Neutrophil (primary cell): Measurements from ENCODE around the gene NENF.
"Not testable (repeated sequence)": the region's sequence is repeated elsewhere in the genome, so short reads cannot be mapped to it uniquely, and the experiment has no call there.

Experiments used
- H3K27ac ChIP-seq: fragments of 200-600 bp; sonication (generic); 2 replicates; pipeline ENCODE4 v1.5.1; 2016; ENCODE audit warnings: mild to moderate bottlenecking, moderate library complexity
- H3K27me3 ChIP-seq: fragments of 200-600 bp; sonication (generic); 2 replicates; pipeline ENCODE4 v1.6.0; 2016; ENCODE audit warnings: mild to moderate bottlenecking
- H3K36me3 ChIP-seq: fragments of 200-600 bp; sonication (generic); 2 replicates; pipeline ENCODE4 v1.5.1; 2017
- H3K4me1 ChIP-seq, 2 experiments: fragments of 200-600 bp in 1 of 2; sonication (generic) in 1 of 2; 1 replicate in 1 of 2; 2 replicates in 1 of 2; pipeline versions ENCODE4 v1.5.1 to v1.6.1; 2013 to 2016; ENCODE audit warnings: low read depth in 1 of 2, low read length in 1 of 2, mild to moderate bottlenecking in 1 of 2, moderate library complexity in 1 of 2; ENCODE audit not compliant: control insufficient read depth in 1 of 2, insufficient read depth in 1 of 2
- H3K4me3 ChIP-seq, 2 experiments: fragments of 200-600 bp in 1 of 2; sonication (generic) in 1 of 2; 1 replicate in 1 of 2; 2 replicates in 1 of 2; pipeline ENCODE4 v1.5.1; 2013 to 2016; ENCODE audit warnings: low read depth in 1 of 2, low read length in 1 of 2, mild to moderate bottlenecking in 1 of 2, moderate library complexity in 1 of 2
- H3K9me3 ChIP-seq: fragments of 200-600 bp; sonication (generic); 2 replicates; pipeline ENCODE4 v1.5.1; 2016
- TF ChIP-seq, protein P1 (sequence below): fragments of 200-600 bp; sonication (generic); IDR thresholded peaks from 2 replicates; pipeline ENCODE4 v1.5.1; 2016; ENCODE audit warnings: antibody characterized with exemption

The NENF gene

GRCh38 chr1:212432661-212433576 lies at the start of gene NENF:
Gene NENF, plus strand, starts transcription at chr1:212432920. Its CDS starts 24 bp downstream, at chr1:212432944.
- H3K27me3 ChIP-seq, result peaks cover 8% of the 10 kb centered on the region
- TF ChIP-seq, protein P1, sequence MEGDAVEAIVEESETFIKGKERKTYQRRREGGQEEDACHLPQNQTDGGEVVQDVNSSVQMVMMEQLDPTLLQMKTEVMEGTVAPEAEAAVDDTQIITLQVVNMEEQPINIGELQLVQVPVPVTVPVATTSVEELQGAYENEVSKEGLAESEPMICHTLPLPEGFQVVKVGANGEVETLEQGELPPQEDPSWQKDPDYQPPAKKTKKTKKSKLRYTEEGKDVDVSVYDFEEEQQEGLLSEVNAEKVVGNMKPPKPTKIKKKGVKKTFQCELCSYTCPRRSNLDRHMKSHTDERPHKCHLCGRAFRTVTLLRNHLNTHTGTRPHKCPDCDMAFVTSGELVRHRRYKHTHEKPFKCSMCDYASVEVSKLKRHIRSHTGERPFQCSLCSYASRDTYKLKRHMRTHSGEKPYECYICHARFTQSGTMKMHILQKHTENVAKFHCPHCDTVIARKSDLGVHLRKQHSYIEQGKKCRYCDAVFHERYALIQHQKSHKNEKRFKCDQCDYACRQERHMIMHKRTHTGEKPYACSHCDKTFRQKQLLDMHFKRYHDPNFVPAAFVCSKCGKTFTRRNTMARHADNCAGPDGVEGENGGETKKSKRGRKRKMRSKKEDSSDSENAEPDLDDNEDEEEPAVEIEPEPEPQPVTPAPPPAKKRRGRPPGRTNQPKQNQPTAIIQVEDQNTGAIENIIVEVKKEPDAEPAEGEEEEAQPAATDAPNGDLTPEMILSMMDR, result no peak
- no peak within 1 kb of the TSS for H3K27ac ChIP-seq
- peaks cover 3 to 9% of the 10 kb centered on the region in 2 experiments for H3K4me1 ChIP-seq
- no peaks in the 10 kb centered on the region for H3K36me3 ChIP-seq
- peak within 1 kb of the TSS; percentile 37 to 39 for H3K4me3 ChIP-seq
- H3K9me3 ChIP-seq, result no peaks in the 10 kb centered on the region

DNA sequence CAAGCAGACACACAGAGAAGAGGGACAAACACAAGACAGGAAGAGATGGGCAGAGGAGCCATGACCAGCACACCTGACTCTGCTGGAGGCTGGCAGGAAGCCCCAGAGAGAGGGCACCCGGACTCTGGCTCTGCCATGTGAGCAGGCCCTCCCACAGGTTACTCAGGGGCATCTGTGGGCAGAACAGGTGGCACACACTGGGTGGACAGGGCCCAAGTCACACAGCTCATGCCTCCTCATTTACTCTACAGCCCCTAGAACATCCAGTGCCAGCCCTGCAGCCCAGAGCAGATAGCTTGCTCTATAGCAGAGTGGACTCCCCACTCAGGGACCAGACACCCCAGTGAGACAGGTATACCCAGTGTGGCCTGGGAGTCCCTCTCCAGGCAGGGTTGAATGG lies 46.7 kb upstream of the NENF start:
- Histone ChIP-seq H3K9me3 (no peaks in the 10 kb centered on the region), H3K4me1 (peaks cover 5% of the 10 kb centered on the region in 2 experiments), H3K36me3 (no peaks in the 10 kb centered on the region), H3K27ac (no peak overlapping the region), H3K4me3 (no peak overlapping the region), H3K27me3 (no peaks in the 10 kb centered on the region)
- TF ChIP-seq, protein P1, result no peak

- Histone ChIP-seq H3K4me1 (peaks cover 4 to 5% of the 10 kb centered on the region in 2 experiments), H3K27ac (no peak overlapping the region), H3K27me3 (no peaks in the 10 kb centered on the region), H3K36me3 (no peaks in the 10 kb centered on the region), H3K9me3 (no peaks in the 10 kb centered on the region), H3K4me3 (no peak overlapping the region)
- TF ChIP-seq, protein P1, result no peak
Measured at GRCh38 chr1:212388985-212389716, 43.6 kb upstream of the NENF start.

DNA sequence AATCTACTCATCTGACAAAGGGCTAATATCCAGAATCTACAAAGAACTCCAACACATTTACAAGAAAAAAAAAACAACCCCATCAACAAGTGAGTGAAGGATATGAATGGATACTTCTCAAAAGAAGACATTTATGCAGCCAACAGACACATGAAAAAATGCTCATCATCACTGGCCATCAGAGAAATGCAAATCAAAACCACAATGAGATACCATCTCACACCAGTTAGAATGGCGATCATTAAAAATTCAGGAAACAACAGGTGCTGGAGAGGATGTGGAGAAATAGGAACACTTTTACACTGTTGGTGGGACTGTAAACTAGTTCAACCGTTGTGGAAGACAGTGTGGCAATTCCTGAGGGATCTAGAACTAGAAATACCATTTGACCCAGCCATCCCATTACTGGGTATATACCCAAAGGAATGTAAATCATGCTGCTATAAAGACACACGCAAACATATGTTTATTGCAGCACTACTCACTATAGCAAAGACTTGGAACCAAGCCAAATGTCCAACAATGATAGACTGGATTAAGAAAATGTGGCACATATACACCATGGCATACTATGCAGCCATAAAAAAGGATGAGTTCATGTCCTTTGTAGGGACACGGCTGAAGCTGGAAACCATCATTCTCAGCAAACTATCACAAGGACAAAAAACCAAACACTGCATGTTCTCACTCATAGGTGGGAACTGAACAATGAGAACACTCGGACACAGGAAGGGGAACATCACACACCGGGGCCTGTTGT lies 36.9 kb upstream of the NENF start:
- not testable (repeated sequence) for H3K27me3 ChIP-seq, H3K9me3 ChIP-seq, H3K4me3 ChIP-seq, H3K27ac ChIP-seq, H3K4me1 ChIP-seq, H3K36me3 ChIP-seq

DNA sequence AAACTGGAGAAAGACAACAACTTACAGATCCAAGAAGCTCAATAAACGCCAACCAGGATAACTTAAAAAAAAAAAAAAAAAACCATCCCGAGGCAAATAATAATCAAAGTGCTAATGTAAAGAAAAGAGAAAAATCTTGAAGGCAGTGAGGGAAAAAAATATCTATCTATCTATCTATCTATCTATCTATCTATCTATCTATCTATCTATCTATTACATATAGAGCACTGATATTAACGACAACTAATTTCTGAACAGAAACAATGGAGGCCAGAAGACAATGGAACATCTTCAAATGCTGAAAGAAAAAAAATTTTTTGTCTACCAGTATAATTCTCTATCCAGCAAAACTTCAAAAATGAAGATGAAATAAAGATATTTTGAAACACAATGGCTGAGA lies 36.1 kb upstream of the NENF start:
- Histone ChIP-seq H3K9me3 (peaks cover 4% of the 10 kb centered on the region), H3K27ac (no peak overlapping the region), H3K27me3 (no peaks in the 10 kb centered on the region), H3K36me3 (no peaks in the 10 kb centered on the region), H3K4me3 (no peak overlapping the region), H3K4me1 (no peaks in the 10 kb centered on the region)
- TF ChIP-seq, protein P1, result no peak
